Fibroblast of skin of abdomen (primary cell): ENCODE data around the gene RNF39.
A peak's percentile ranks its signal among the peaks of the same experiment; 100 is the strongest.
"Not testable (repeated sequence)": the region's sequence is repeated elsewhere in the genome, so short reads cannot be mapped to it uniquely, and the experiment has no call there.

ENCODE experiments used
- DNase-seq: peaks from one replicate; pipeline ENCODE4 v3.0.0-alpha.2; 2013

RNF39 gene

DNA sequence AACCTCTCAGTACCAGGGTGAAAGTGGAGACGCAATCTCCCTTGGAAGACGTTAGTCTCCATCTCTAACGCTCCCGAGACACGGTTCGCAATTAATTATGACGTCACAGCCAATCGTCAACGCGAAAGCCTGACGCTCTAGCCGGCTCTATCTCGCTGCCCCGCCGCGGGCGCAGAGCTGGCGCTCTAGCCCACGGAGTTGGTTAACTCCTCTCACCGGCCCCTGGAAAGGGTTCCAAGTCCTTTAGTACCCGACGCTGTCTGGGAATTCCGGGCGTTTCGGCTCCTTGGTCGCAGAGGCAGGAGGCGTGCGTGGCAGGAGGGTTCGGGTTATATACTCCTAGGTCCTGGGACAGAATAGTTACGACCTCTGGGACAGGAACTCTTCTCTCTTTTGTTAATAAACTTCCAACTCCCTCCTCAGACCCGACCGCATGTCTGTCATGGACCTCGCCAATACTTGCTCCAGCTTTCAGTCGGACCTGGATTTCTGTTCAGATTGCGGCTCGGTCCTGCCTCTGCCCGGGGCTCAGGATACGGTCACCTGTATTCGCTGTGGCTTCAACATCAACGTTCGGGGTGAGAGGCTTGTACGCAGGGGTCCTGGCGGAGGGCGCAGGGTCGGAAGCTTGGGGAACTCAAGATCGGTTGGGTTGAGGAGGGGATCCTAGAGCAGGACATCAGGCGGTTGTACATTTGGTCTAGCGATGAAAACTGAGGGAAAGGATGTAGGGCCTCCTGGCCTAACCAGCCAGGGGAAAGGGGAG lies 14.3 kb downstream of the RNF39 start, which contains the start of gene POLR1H:
Gene POLR1H, plus strand, starts transcription at position 174 of the 766 bp plus-strand sequence. Its CDS starts 260 bp downstream, at position 434.
- peak; percentile 97 for DNase-seq

DNA sequence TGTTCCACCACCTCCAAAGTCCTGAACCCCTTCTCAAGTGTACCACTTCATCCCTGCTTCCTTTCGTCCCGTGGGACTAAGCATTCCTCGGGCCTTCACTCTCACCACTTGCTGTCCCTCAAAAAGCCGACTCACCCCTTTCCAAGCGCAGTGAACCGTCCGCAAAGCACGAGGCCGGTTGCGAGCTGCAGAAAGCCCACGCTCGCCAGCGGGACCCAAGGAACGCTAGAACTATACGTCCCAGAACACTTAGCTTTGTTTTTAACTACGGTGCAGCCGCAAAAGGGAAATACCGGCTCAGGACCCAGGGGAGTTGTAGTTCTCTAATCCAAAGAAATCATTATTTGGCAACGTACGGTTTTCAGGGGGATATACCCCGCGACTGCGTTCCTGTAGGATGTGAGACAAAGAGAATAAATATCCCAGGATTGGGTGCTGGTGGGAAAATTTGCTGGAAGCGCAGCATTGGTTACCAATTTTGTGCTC lies 14.9 kb downstream of the RNF39 start:
- DNase-seq = peak; percentile 22

DNA sequence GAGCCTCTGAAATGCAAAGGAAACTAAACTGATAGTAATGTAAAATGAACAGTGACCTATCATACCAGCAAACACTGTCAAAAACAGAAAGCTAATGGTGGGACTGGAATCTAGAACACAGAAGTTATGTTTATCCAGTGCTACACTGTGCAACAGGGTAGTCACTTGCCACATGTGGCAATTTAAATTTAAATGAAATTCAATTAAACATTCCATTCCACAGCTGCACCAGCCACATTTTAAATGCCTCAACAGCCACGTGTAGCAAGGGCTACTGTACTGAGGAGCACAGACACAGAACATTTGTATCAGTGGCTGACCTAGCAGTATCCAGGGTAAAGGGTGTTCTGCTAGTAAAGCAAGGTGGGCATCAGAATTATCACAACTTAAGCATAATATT lies 20.1 kb downstream of the RNF39 start:
- DNase-seq = no peak

DNA sequence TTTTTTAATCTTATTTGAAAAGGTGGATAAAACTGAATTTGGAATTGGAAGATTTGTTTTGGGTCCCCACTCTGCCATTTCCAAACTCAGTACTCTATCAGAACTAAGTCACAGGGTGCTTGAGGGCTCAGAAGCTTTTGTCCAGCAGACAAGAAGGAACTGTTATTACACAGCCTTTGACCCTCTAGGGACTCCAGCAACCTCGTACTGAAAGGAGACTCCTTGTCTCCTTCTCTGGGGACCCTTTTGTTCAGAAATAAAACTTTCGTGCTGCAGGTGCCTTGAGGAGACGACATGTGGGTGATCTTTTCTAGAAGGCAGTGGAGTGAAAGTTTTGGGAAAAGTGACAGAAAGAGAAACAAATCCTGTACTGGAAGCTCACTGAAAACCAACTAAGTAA lies 21.9 kb downstream of the RNF39 start:
- DNase-seq = no peak

DNA sequence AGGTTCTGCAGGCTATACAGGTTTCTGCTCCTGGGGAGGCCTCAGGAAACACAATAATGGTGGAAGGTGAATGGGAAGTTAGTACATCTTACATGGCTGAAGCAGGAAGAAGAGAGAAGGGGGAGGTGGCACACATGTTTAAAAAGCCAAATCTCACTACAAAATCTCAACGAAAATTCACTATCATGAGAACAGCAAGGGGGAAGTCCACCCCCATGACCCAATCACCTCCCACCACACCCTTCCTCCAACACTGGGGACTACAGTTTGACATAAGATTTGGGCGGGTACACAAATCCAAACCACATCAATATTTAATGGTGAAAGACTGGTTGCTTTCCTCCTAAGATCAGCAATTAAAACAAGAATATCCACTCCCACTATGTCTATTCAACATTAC lies 28.3 kb downstream of the RNF39 start:
- no peak for DNase-seq

DNA sequence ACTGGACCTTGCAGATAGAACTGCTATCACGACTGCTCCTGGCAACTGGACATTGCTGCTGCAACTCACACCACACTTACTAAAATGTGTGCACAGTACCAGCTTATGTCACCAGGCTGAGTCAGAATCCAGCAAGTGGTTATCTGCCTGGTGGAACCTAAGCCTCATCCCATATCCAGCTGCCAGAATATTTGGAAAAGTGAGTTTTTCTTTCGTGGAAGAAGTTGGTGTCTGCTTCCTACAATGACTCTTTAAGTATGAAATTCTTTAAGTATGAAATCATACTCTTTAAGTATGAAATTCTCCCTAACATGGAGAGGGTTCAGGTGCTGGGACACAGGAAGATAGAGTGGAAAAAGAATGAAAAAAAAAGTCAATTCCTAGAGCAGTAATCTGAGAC lies 30.9 kb downstream of the RNF39 start:
- DNase-seq = peak; percentile 67

DNA sequence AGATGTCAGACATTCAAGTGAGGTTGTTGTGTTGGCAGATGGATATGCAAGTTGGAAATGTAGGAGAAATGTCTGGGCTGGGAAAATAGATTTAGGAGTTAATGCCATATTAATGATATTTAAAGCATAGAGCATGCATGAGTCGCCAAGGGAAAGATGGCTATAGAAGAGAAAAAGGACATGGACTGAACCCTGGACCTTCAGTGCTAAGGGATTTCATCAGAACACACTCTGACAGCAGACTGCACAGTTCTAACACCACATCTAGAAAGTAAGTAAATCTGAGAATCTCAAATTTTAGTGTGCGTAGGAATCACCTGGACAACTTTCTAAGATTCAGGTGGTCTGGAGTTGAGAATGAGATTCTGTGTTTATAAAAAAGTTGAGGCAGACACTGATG lies 31.8 kb downstream of the RNF39 start:
- no peak for DNase-seq

DNA sequence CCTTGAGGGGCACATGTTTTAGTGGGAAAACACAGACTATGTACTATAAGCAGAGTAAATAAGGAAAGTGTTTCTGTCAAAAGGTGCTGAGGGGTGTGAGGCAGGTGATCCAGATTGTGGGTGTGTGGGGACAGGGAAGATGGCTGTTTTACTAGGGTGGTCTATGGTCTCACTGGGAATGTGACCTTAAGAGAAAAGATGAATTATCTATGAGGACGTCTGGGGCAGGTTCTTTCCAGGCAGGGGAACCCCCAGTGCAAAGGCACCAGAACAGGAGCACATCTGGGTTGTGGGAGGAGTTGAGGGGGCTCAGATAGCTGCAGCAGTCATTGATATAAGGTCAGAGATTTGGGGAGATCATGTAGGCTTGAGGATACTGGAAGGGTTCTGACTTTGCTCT lies 32.7 kb downstream of the RNF39 start:
- no peak for DNase-seq

DNA sequence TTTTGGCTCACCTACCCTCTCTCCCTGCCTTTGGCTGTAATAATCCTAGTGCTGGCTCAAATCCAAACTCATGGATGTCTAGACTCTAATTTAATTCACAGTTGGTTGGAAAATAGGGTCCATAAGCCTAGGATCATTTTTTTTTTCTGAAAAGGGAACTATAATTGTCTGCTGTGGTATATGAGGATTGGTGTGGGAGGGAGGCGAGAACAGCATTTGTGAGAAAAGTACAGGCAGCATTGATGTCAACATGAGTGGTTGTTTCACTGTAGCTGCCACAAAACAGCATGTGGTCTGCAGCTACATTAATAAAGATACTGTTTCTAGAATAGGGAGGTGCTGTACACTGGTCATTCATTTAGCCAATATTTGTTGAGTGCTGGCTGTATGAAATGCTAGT lies 33.1 kb downstream of the RNF39 start:
- DNase-seq = no peak

DNA sequence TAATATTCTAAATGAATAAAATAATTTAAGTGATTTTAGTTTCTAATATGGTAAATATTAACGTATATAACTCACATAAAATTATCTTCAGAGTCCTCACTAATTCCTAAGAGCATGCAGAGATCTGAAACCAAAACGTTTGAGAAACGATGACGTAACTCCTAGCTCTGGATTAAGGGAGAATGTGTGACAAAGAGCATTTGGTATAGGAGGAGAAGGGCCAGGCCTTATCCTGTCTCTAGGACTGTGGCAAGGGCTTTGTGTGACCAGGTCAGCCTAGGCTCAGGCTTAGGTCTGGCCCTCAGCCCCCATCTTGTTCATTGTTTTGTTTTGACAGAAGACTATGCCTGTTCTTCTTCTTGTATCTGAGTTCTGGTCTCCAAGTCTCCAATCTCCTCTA lies 33.7 kb downstream of the RNF39 start:
- no peak for DNase-seq

DNA sequence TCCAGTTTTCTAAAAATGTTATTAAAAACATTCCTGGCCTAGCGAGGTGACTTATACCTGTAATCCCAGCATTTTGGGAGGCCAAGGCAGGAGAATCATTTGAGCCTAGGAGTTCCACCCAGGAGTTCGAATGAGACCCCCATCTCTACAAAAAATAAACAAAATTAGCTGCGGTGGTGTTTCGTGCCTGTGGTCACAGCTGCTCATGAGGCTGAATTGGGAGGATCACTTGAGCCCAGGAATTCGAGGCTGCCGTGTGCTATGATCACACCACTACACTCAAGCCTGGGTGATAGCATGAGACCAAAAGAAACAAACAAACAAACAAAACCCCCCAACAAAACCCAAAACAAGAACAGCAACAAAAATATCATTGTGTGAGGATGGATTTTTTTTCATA lies 34.3 kb downstream of the RNF39 start:
- DNase-seq = no peak

DNA sequence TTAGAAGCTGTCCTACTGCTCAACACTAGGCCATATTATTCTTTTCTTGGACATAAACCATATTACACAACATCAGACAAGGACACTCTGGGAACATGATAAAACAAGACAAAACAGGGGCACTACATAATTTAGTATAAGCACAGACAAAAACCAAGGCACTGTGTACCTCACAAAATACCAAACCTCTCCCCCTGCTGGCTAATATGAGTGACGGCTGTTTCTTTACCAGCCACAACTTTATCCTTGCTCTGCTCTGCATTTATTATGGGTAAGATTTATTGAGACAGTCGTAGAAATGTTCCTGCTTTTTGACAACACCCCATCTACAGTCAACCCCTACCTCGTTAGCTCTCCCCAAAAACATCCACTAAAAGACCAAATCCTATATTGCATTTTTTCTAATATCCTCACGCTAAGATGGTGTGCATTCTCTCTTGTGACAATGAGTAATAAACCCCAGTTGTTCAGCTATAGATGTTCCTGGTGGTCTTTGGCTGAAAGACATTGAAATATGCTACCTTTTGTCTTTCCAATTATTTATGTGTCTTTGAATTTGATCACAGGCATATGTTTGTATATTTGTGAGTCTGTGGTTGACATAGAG lies 38.3 kb downstream of the RNF39 start:
- DNase-seq = peak; percentile 17

DNA sequence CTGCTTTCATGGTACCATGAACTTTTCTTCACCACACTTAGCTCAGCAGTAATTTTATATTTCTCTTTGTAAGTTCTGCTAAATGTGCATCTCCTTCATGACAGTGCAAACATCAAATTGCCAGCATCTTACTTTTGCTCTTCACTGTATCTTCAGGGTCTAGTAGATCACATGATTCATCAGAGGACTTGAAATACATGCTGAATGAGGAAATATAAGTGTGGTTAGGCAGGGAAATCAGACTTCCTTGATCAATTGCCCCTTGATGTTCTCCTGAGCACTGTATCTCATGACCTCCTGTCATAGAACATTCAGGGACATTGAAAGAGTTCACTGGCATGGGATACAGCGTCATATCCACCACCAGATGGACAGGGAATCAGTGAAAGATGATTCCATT lies 39.8 kb downstream of the RNF39 start:
- no peak for DNase-seq

DNA sequence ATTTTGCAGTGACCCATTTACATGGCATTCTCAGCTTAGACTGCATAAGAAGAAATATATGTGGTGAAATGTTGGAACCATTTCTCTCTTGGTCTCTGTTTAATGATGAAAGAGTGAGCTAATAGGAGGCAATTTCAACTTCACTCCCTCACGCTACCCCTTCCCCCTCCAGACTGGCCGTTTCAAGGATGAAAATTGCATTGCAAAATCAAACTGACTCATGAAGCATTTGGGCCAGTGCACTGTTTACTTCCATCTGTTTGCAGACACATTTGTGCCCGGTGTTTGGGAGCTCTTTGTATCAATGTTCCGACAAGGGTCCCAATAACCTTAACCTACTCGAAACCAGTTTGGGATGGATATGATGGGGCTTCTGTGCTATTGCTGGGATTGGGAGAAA lies 42.1 kb downstream of the RNF39 start:
- DNase-seq = peak; percentile 56

DNA sequence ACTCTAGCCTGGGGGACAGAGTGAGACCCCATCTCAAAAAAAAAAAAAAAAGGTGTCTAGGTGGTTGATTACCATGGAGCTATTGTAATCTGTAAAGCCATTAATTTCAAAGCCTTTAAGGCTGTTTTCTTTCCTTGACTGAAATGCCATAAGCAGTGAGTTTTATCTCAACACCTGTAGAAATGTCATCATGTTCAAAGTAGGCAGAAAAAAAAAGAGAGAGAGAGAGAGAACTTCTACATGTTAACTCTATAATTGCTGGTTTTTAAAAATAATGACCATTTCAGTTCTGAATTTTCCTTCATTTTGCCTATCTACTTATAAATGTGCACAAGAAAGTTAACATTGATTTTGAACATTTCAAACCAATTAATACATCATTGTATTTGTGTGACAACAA lies 44.2 kb downstream of the RNF39 start:
- no peak for DNase-seq

DNA sequence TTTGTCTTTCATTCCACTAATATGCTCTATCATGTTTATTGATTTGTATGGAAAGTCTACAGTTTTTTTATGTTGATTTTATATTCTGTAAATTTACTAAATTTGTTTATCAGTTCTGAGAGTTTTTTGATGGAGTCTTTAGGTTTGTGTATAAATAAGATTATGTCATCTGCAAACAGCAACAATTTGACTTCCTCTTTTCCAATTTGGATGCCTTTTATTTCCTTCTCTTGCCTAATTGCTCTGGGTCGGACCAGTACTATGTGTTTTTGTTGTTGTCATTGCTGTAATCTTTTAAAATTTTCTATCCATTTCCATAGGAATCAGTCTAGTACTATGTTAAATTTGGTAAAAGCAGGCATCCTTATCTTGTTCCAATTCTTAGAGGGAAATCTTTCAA lies 46.0 kb downstream of the RNF39 start:
- DNase-seq = no peak

DNA sequence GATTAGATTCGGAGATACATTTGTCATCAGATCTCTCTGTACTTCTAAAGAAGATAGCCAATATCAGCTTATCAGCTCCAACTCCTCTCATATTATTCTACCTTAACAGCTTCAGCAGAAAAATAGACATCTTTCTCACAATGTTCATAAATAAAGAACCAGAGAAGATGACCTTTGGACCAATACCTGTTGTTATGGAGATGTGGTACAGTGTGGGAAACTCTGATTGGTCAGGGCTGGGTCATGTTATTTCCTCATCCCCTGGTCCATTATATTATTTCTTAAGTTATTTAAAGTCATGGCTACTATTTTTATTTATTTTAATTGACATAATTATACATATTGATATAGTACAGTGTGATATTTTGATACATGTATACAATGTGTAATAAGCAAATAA lies 50.4 kb downstream of the RNF39 start:
- no peak for DNase-seq

DNA sequence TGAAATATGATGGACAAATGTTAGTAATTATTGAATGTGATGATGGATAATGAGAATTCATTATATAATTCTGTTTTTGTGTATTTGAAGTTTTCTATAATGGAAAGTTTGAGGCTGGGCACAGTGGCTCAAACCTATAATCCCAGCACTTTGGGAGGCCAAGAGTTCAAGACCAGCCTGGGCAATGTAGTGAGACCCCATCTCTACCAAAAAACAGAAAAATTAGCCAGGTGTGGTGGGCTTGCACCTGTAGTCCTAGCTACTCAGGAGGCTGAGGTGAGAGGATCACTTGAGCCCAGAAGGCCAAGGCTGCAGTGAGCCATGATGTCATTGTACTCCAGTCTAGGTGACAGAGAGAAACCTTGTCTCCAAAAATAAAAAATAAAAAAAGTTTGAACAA lies 52.9 kb downstream of the RNF39 start:
- DNase-seq = not testable (repeated sequence)

DNA sequence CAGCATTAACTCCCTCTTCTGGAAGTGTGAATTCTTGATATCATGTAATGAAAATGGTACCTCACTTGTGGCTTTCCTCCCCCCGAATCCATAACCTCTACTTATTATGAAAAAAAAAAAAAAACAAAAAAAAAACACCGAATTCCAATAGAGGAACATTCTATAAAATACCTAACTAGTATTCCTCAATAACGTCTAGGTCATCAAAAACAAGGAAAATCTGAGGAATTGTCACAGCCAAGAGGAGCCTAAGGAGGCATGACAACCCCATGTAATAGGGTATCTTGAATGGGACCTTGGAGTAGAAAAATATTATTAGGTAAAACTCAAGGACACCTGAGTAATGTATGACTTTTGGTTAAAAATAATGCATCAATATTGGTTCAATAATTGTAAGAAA lies 53.4 kb downstream of the RNF39 start:
- no peak for DNase-seq

DNA sequence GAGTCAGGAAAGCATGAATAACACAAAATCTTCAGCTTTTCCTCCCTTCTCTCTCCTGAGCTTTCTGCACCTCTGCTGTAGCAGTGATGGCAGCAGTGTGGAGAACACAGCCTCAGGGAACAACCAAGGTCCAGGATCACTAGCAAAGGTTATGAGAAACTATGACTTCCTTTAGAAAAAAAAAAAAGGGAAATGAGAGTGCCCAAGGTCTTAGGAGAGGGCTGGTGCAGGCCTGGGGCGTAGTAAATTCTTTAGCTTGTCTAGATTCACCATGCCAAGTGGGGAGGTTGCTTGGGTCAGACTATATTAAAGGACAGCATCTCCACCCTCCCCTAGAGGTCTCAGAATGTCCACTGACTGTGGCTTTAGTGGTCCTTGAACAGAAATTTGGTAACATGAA lies 54.9 kb downstream of the RNF39 start:
- no peak for DNase-seq
